ENCODE results near the gene ZNF573. TPM values are rescaled to one million over a fixed set of nuclear protein-coding genes. Genes with fewer than 3 reads are reported as not detected.

The ZNF573 gene
- total RNA-seq, 1 donor from 2014 or later: 9.7 TPM

DNA sequence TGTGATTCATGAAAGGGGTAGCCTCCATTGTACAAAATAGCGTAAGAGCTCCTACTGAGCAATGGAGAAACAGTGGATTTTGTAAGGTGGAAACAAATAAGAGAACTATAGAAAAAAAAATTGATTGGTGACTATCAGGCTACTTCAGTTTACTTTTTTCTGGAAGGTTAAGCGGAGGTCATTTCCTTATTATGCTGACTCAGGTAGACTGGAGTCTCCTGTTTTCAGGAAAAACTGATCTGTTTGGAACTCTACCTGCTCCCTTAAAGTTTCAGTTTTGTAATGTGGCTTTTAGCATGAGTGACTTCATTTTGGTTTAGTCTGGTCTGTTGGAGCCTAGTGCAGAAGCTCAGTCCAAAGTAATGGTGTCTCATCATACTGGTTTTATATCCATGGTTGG is 63.2 kb downstream of the ZNF573 start:
- Mint-ChIP-seq H3K27ac (ENCODE audit: unreplicated experiment) (no peak overlapping the region), H3K27me3 (ENCODE audit: low read depth) (no peaks in the 10 kb centered on the region), H3K4me3 (ENCODE audit: unreplicated experiment) (no peak overlapping the region), H3K36me3 (ENCODE audit: low read depth) (peaks cover 11% of the 10 kb centered on the region), H3K4me1 (ENCODE audit: low read depth) (peaks cover 14% of the 10 kb centered on the region), H3K9me3 (ENCODE audit: low read depth) (peaks cover 15% of the 10 kb centered on the region)
- DNase-seq (ENCODE audit: low spot score): no peak
- TF ChIP-seq, protein P1, sequence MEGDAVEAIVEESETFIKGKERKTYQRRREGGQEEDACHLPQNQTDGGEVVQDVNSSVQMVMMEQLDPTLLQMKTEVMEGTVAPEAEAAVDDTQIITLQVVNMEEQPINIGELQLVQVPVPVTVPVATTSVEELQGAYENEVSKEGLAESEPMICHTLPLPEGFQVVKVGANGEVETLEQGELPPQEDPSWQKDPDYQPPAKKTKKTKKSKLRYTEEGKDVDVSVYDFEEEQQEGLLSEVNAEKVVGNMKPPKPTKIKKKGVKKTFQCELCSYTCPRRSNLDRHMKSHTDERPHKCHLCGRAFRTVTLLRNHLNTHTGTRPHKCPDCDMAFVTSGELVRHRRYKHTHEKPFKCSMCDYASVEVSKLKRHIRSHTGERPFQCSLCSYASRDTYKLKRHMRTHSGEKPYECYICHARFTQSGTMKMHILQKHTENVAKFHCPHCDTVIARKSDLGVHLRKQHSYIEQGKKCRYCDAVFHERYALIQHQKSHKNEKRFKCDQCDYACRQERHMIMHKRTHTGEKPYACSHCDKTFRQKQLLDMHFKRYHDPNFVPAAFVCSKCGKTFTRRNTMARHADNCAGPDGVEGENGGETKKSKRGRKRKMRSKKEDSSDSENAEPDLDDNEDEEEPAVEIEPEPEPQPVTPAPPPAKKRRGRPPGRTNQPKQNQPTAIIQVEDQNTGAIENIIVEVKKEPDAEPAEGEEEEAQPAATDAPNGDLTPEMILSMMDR (IDR thresholded peaks at IDR 0.05): no peak

DNA sequence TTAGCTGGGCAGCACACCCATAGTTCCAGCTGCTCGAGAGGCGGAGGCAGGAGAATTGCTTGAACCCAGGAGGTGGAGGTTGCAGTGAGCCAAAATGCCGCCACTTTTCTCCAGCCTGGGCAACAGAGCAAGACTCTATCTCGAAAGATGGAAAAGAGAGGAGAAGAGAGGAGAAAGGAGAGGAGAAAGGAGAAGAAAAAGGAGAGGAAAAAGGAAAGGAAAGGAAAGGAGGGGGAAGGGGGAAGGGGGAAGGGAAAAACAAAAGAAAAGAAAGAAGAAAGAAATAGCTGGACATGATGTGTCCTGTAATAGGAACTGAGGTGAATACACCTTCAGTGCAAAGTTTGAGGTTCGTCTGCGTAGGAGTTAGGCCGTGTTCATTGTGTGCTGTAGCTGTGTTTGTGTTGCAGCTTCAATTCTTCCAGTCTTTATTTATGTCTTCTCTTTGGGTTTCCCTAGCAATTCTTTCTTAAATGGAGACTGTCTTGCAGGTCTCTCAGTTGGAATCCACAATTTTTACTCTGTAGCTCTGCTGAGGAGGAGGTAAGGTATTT is 73.3 kb downstream of the ZNF573 start:
- no peak for DNase-seq (ENCODE audit: low spot score)
- H3K27ac Mint-ChIP-seq (ENCODE audit: unreplicated experiment): no peak overlapping the region
- TF ChIP-seq, protein P1 (IDR thresholded peaks at IDR 0.05): no peak
- no peaks in the 10 kb centered on the region for H3K4me1 Mint-ChIP-seq (ENCODE audit: low read depth)
- no peak overlapping the region for H3K4me3 Mint-ChIP-seq (ENCODE audit: unreplicated experiment)
- peaks cover 17% of the 10 kb centered on the region for H3K9me3 Mint-ChIP-seq (ENCODE audit: low read depth)
- peaks cover 43% of the 10 kb centered on the region for H3K36me3 Mint-ChIP-seq (ENCODE audit: low read depth)
- no peaks in the 10 kb centered on the region for H3K27me3 Mint-ChIP-seq (ENCODE audit: low read depth)

GRCh38 chr19:37699057-37699456 is 80.3 kb downstream of the ZNF573 start:
- Mint-ChIP-seq H3K4me1 (ENCODE audit: low read depth) (no peaks in the 10 kb centered on the region), H3K4me3 (ENCODE audit: unreplicated experiment) (no peak overlapping the region), H3K36me3 (ENCODE audit: low read depth) (peaks cover 43% of the 10 kb centered on the region), H3K9me3 (ENCODE audit: low read depth) (peaks cover 54% of the 10 kb centered on the region), H3K27ac (ENCODE audit: unreplicated experiment) (no peak overlapping the region), H3K27me3 (ENCODE audit: low read depth) (no peaks in the 10 kb centered on the region)
- DNase-seq (ENCODE audit: low spot score): no peak
- TF ChIP-seq, protein P1 (IDR thresholded peaks at IDR 0.05): no peak

GRCh38 chr19:37698216-37698615 is 81.2 kb downstream of the ZNF573 start:
- no peak for DNase-seq (ENCODE audit: low spot score)
- no peak overlapping the region for H3K4me3 Mint-ChIP-seq (ENCODE audit: unreplicated experiment)

GRCh38 chr19:37695144-37695899 is 84.1 kb downstream of the ZNF573 start:
- TF ChIP-seq, protein P1 (IDR thresholded peaks at IDR 0.05): no peak
- H3K27me3 Mint-ChIP-seq (ENCODE audit: low read depth): no peaks in the 10 kb centered on the region

More at GRCh38 chr19:37698216-37698615, 81.2 kb downstream of the ZNF573 start:
- no peaks in the 10 kb centered on the region for H3K27me3 Mint-ChIP-seq (ENCODE audit: low read depth)
- H3K4me1 Mint-ChIP-seq (ENCODE audit: low read depth): no peaks in the 10 kb centered on the region
- H3K27ac Mint-ChIP-seq (ENCODE audit: unreplicated experiment): no peak overlapping the region
- TF ChIP-seq, protein P1 (IDR thresholded peaks at IDR 0.05): no peak
- peaks cover 50% of the 10 kb centered on the region for H3K9me3 Mint-ChIP-seq (ENCODE audit: low read depth)
- H3K36me3 Mint-ChIP-seq (ENCODE audit: low read depth): peaks cover 38% of the 10 kb centered on the region

More at GRCh38 chr19:37695144-37695899, 84.1 kb downstream of the ZNF573 start:
- H3K4me1 Mint-ChIP-seq (ENCODE audit: low read depth): peaks cover 11% of the 10 kb centered on the region
- H3K9me3 Mint-ChIP-seq (ENCODE audit: low read depth): peaks cover 36% of the 10 kb centered on the region
- no peak overlapping the region for H3K4me3 Mint-ChIP-seq (ENCODE audit: unreplicated experiment)
- no peak for DNase-seq (ENCODE audit: low spot score)
- no peak overlapping the region for H3K27ac Mint-ChIP-seq (ENCODE audit: unreplicated experiment)
- H3K36me3 Mint-ChIP-seq (ENCODE audit: low read depth): peaks cover 28% of the 10 kb centered on the region
